ENCODE measurements around the gene CASP7.

DNA sequence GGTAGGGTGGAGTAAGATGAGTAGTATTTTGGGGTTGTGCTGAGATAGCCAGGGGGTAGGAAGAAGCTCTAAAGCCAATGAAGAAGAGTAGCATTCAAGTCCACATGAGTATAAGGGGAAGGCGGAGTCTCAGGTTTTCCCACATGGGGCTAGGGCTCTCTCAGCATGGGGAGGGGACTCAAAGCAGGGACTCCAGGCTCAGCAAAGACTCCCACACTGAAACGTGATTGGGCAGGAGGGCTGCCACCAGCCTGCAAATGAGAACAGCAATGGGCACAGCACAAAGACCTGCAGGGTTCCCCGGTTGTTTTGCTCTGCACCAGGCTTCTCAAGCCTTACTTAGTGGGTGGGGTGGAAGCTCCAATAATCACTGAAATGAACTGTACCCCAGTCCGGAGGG is 14.4 kb upstream of the CASP7 start:
- no peak for TF ChIP-seq CTCF (IDR thresholded peaks at IDR 0.05)
- no peak for TF ChIP-seq POLR2AphosphoS5 (IDR thresholded peaks at IDR 0.05; ENCODE audit: low read depth, low read length)
- no peak for TF ChIP-seq SIN3A (IDR thresholded peaks at IDR 0.05; ENCODE audit: borderline replicate concordance, insufficient read depth, low read depth, low read length)

Data from Panc1 (cell line).